Middle frontal gyrus (tissue), 1 donor: ENCODE data around the gene MBD4.
"Not testable (repeated sequence)": the region's sequence is repeated elsewhere in the genome, so short reads cannot be mapped to it uniquely, and the experiment has no call there.

Source experiments
- DNase-seq: peaks from one replicate; pipeline ENCODE4 v3.0.0-alpha.2; 2015; ENCODE audit warnings: low spot score; ENCODE audit errors: extremely low spot score

The MBD4 gene

GRCh38 chr3:129432671-129433070 lies 7.1 kb downstream of the MBD4 start:
- no peak for DNase-seq

DNA sequence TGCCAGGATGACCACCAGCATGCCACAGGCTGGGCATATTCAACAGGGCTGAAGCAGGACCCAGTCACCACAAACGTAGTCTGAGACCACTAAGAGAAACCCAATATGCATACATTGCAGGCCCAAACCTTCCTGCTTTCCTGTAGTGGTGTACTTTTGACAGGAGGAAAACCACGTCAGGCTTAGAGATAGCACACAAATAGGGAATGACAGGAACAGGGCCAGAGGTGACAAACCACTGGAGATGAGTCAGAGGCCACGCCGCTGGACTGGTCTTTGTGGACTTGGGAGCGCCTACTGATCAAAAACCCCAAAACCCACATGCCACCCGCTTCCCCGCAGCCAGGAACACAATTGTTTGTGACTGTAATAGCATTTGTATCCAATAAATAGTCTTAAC lies 7.7 kb downstream of the MBD4 start:
- DNase-seq = no peak

DNA sequence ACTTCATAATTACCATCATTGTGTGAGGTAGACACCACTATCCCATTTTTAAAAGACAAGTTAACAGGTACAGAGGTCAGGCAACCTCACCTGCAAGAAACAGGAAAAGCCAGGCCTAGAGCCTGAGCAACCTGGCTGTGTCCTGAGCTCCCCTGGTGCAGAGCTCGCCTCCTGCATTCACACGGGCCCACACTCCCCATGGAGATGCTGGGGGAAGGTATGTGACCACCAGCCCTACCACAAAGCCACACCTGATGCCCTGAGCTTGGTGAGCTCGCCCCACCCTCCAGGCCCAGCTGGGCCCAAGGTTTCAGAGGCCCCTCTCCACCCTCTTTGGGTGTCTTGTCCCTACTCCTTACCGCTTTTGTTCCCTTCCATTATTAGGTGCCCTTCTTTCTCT lies 10.1 kb downstream of the MBD4 start:
- DNase-seq = no peak

- DNase-seq = no peak
These were observed 10.7 kb downstream of the MBD4 start for GRCh38 chr3:129429080-129429451.

GRCh38 chr3:129428376-129429079 lies 11.2 kb downstream of the MBD4 start, which contains the start of gene EFCAB12:
TSS of gene EFCAB12 (minus strand) at chr3:129428636. CDS start at chr3:129428488, 148 bp downstream.
- DNase-seq = peak; percentile 98

- DNase-seq = no peak
These were observed 11.8 kb downstream of the MBD4 start for GRCh38 chr3:129428007-129428375.

DNA sequence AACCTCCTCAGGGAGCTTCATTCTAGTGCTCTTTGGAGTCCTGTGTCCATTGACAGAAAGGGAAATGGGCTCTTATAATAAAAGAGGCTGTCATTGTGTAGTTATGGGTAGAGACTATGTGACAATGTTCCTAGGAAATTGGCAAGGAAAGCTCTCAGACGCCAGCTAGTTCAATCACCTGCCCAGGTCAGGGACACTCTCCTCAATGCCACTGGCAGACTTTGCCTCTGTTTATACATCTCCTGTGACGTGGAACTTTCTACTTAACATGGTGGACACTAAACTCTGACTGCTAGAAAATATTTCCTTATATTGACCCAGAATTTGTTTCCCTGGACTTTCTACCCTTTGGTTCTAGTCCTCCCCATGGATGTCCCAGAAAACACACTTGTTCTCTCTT lies 14.1 kb downstream of the MBD4 start:
- DNase-seq = no peak

- DNase-seq = no peak
These were observed 14.5 kb downstream of the MBD4 start for GRCh38 chr3:129425213-129425612.

DNA sequence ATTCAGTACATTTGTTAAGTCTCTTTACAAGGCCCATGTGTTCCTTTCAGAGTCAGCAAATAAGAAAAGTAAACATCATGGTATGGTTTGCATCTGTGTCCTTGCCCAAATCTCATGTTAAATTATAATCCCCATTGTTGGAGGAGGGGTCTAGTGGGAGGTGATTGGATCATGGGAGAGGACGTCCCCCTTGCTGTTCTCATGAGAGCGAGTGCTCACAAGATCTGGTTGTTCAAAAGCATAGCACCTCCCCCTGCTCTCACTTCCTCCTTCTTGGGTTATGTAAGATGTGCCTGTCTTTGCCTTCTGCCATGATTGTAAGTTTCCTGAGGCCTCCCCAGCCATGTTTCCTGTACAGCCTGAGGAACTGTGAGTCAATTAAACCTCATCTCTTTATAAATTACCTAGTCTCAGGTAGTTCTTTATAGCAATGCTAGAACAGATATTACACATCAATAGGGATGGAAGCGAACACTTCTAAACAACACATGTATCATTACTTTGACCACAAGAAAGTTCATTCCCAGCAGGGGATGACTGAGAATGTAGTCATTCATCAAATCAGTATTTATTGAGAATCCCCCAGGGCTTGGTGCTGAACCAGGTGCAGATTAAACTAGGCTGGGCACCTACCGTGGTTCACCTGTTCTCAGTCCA lies 15.4 kb downstream of the MBD4 start:
- no peak for DNase-seq

DNA sequence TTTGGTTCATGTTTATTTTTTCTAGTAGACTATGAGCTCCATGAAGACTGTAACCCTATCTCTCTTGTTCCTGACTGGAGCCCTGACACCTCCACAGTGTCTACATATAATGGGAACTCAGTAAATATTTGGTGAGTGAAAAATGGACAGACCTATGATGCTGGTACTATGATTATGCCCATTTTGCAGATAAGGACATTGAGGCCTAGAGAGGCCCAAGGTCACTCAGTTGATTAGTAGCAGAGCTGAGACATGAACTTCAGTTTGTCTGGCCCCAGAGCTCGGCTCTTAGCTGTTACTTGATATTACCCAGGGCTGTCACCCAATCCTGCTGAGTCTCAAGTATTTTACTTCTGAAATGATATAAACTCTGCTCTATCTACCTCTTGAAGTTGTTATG lies 16.9 kb downstream of the MBD4 start:
- no peak for DNase-seq

- DNase-seq = no peak
These were observed 17.6 kb downstream of the MBD4 start for GRCh38 chr3:129421988-129422745.

- no peak for DNase-seq
These were observed 18.4 kb downstream of the MBD4 start for GRCh38 chr3:129421236-129421883.

DNA sequence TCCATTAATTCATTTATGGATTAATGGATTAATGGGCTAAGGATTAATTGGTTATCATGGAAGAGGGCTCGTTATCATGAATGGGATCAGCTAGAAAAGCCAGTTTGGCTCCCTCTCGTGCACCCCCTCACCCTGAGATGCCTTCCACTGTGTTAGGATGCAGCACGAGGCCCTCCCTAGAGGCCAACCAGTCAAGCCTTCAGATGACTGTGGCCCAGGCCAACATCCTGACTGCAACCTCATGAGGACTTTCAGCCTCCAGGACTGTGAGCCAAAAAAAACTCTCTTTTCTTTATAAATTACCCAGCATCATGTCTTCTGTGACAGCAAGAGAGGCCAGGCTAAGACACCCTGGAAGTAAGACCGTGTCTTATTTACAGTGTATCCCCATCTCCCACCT lies 20.3 kb downstream of the MBD4 start:
- no peak for DNase-seq

DNA sequence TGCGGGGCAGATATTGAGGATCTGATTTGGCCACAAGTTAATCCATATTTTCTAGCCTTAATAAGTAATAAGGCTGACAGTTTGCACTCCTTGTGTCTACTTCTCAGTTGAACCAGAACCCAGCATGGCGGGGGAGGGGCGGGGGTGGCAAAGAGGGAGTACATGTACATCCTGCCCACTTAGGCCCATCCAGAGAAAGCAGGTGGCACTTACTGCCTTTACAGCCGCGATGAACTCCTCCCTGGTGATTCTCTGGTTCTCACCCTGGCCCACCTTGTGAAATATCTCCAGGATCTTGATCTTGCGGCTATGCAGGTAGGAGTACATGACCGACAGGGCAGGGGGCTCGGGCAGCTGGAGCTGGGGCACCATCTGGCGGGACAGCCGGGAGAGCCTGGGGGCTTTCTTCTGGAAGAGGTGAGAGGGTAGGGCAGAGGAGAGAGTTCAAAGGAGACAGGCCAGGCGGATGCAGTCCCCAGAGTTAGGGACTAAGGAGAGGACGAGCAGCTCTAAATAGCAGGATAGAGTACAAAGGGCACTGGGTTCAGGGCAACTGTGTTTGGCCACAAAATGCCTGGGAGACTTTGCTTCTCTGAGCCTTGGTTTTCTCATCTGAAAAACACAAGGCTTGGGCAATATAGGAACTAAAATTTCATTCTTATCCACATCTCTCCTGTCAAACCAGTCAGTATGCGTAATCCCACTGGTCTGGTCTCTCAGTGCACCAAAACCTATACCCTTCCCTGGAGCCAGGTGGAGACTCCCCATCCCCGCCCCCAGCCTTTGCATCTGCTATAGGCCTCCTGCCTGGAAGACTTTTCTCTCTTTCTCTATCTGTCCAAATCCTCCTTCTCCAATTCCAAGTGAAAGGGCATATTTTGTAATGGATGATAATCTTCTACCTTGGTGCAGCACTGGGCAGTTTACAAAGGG lies 21.4 kb downstream of the MBD4 start:
- no peak for DNase-seq

DNA sequence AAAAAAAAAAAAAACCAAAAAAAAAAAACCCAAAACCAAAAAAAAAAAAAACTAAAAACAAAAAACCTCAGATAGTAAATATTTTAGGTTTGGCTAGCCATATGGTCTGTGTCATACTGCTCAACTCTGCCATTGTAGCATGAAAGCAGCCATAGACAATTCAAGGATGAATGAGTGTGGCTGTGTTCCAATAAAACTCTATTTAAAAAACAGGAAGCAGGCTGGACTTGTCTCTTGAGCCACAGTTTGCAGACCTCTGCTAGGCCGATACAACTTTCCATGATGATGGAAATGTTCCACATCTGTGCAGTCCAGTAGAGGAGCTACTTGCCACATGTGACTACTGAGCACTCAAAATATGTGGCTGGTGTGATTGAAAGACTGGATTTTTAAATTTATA lies 22.4 kb downstream of the MBD4 start:
- DNase-seq = no peak

DNA sequence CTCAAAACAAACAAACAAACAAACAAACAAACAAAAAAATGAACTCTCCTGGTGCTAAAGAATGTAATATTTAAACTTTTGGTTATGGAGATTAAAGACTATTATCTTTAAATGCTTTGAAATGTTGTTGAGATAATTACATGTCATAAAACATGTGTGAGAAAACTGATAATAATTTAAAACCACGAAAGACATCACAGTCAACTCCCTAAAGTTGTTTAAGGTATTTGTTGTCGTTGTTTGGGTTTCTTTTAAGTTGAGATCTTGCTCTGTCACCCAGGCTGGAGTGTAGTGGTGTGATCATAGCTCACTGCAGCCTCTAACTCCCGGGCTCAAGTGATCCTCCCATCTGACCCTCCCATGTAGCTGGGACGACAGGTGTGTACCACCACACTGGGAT lies 23.3 kb downstream of the MBD4 start:
- DNase-seq = no peak

- no peak for DNase-seq
These were observed 23.9 kb downstream of the MBD4 start for GRCh38 chr3:129415830-129416229.

DNA sequence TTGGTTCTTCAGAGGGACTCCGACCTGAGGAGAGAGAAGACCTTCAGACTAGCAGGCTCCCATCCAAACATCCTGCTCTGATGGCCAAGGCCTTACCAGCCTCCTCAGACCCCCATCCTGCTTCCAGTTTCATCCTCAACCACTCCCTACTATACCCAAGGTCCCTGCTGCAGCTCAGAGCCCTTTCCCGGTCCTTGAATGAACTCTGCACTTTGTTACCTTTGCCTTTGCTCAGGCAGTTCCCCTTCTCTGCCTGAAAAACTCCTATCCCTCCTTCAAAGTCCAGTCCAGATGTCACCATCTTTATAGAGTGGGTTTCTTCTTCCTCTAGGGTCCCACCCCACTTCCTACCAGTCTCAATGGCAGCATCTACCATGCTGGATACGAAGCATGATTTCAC lies 24.4 kb downstream of the MBD4 start:
- DNase-seq = no peak

DNA sequence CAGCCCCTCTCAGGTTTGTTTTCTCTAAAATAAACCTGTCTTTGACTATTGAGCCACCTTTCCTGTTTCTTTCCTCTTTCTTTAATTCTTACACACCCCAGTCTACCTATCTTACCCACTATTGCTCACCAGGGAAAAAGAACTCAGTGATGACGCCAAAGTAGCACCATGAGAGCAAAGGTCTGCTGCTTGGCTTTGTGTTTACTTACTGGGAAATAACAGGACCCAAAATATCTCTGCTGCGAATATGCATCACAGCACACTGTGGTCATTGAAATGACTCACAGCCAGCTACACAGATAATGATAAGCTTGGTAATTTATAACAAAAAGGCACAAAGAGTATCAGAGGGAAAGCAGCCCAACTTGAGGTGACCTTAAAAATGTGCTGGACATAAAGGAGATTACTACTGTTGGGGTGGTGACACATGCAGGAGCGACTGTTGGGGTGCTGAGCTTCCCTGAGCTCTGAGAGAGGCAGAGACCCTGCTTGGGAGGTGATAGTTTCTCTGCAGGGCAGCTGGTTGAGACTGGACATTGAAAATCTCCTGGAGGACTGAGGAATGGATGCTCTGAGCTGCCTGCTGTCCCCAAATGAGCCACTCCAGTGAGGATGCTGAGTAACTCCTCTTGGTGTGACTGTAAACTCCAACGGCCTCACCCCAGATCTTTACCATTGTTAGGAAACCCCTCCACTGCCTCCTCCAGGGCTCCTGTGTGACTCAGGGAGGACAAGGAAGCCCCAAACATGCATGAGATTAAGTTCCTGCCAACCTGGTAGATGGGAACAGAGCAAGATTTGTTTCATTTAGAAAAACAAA lies 25.9 kb downstream of the MBD4 start:
- DNase-seq = no peak

- DNase-seq = not testable (repeated sequence)
These were observed 26.5 kb downstream of the MBD4 start for GRCh38 chr3:129413238-129413637.
